HepG2 (cell line): ENCODE data around the gene M1AP. TPM values are rescaled to one million over a fixed set of nuclear protein-coding genes. Genes with fewer than 3 reads are reported as not detected.
A peak's percentile ranks its signal among the peaks of the same experiment; 100 is the strongest.

Experiments used
- ATAC-seq: fragments of 200-7000 bp; cut with Tn5 transposase; 3 replicates; pipeline ENCODE4 v1.9.1; 2020; ENCODE audit warnings: mild to moderate bottlenecking, moderate library complexity
- BruUV-seq: library from RNA; stranded (reverse); fragments of 400-500 nt; replicated peaks from 2 replicates; lab custom pipeline; 2021; lab: Mats Ljungman, UMichigan
- CTCF ChIA-PET: fragments of 300-600 bp; formaldehyde crosslinking; extraction: SDS; loops from one replicate; lab custom pipeline; 2021; ENCODE audit warnings: low total read pairs, inconsistent platforms, low intra/inter-chr PET ratio; lab: Yijun Ruan, JAX
- POLR2A ChIA-PET: fragments of 350-600 bp; sonication (Branson Sonifier 250); formaldehyde crosslinking; loops from one replicate; lab custom pipeline; 2020; ENCODE audit warnings: antibody characterized with exemption, inconsistent platforms; lab: Yijun Ruan, JAX
- DNase-seq: peaks from one replicate; pipeline ENCODE4 v3.0.0-alpha.2; 2015; ENCODE audit warnings: low spot score
- FAIRE-seq: peaks from 3 replicates; lab custom pipeline; 2011; peaks lifted over from hg19 to GRCh38; lab: Jason Lieb, UNC
- H2AFZ ChIP-seq: one replicate; pipeline ENCODE4 v1.6.1; 2011; ENCODE audit warnings: low read length, inconsistent platforms
- H3K27ac ChIP-seq: fragments of 300-600 bp; 3 replicates; pipeline ENCODE4 v1.8.0; 2011; ENCODE audit warnings: mixed run types, mild to moderate bottlenecking, mixed read lengths, low read length, inconsistent platforms; ENCODE audit not compliant: insufficient read depth; ENCODE audit errors: extremely low read length
- H3K27me3 ChIP-seq, 2 experiments: fragments of 200-600 bp in 1 of 2; 2 replicates in 1 of 2; 3 replicates in 1 of 2; pipeline versions ENCODE4 v1.6.0 to v1.8.0; 2011; ENCODE audit warnings: low read length in 2 of 2, mild to moderate bottlenecking in 2 of 2, moderate library complexity in 2 of 2, inconsistent platforms in 1 of 2; ENCODE audit not compliant: insufficient read depth in 2 of 2, control insufficient read depth in 1 of 2
- H3K36me3 ChIP-seq, 2 experiments: fragments of 200-600 bp in 1 of 2; replicated peaks in 1 of 2; 2 replicates in 1 of 2; 3 replicates in 1 of 2; pipeline versions ENCODE4 v1.5.1 to v1.8.0; 2011; ENCODE audit warnings: low read length in 2 of 2, inconsistent platforms in 1 of 2; ENCODE audit not compliant: insufficient read depth in 2 of 2, control insufficient read depth in 1 of 2
- H3K4me1 ChIP-seq: 2 replicates; pipeline ENCODE4 v1.5.1; 2012; ENCODE audit warnings: low read length, inconsistent platforms; ENCODE audit not compliant: insufficient read depth
- H3K4me2 ChIP-seq: 2 replicates; pipeline ENCODE4 v1.6.0; 2011; ENCODE audit warnings: low read depth, low read length, inconsistent platforms
- H3K4me3 ChIP-seq, 3 experiments: fragments of 200-600 bp in 1 of 3; sonication (generic), shearing (Covaris generic) in 1 of 3; replicated peaks in 1 of 3; 2 replicates each; pipeline ENCODE4 v1.5.1; 2011 to 2016; ENCODE audit warnings: low read length in 3 of 3, inconsistent platforms in 2 of 3, low read depth in 2 of 3, mild to moderate bottlenecking in 2 of 3, control low read depth in 1 of 3, mixed read lengths in 1 of 3; ENCODE audit not compliant: insufficient read depth in 1 of 3
- H3K79me2 ChIP-seq: one replicate; pipeline ENCODE4 v1.6.1; 2011; ENCODE audit warnings: low read length, inconsistent platforms; ENCODE audit not compliant: insufficient read depth
- H3K9ac ChIP-seq: 2 replicates; pipeline ENCODE4 v1.6.0; 2011; ENCODE audit warnings: mild to moderate bottlenecking, low read depth, low read length, inconsistent platforms; ENCODE audit not compliant: insufficient read depth
- H3K9me3 ChIP-seq: 2 replicates; pipeline ENCODE4 v1.5.1; 2012; ENCODE audit warnings: mild to moderate bottlenecking, low read length
- H4K20me1 ChIP-seq: 2 replicates; pipeline ENCODE4 v1.6.0; 2011; ENCODE audit warnings: inconsistent platforms, mild to moderate bottlenecking, low read length, moderate library complexity; ENCODE audit not compliant: insufficient read depth
- FOSL2 ChIP-seq: sonication (generic); formaldehyde crosslinking; IDR thresholded peaks from 2 replicates; pipeline ENCODE4 v1.4.0; 2020; ENCODE audit warnings: missing genetic modification reagents
- FOXA3 ChIP-seq: IDR thresholded peaks from 2 replicates; pipeline ENCODE4 v1.6.1; 2016; ENCODE audit warnings: missing genetic modification reagents, missing compliant biosample characterization
- RAD21 ChIP-seq: fragments of 450-650 bp; formaldehyde crosslinking; IDR thresholded peaks from 2 replicates; pipeline ENCODE4 v1.5.0; 2020; ENCODE audit warnings: mild to moderate bottlenecking
- RARA ChIP-seq: IDR thresholded peaks from 2 replicates; pipeline ENCODE4 v1.6.1; 2016; ENCODE audit warnings: missing genetic modification reagents, missing compliant biosample characterization
- STAG1 ChIP-seq: sonication (generic); formaldehyde crosslinking; IDR thresholded peaks from 2 replicates; pipeline ENCODE4 v1.4.0; 2020; ENCODE audit warnings: missing genetic modification reagents
- ZNF160 ChIP-seq: sonication (generic); formaldehyde crosslinking; IDR thresholded peaks from 2 replicates; pipeline ENCODE4 v1.8.0; 2022; ENCODE audit warnings: mild to moderate bottlenecking, inconsistent platforms, missing genetic modification reagents
- ZNF605 ChIP-seq: sonication (generic); formaldehyde crosslinking; IDR thresholded peaks from 2 replicates; pipeline ENCODE4 v1.8.0; 2022; ENCODE audit warnings: mild to moderate bottlenecking, missing genetic modification reagents
- WGBS: methylation state at CpG from one replicate; pipeline ENCODE4 v1.1.6; 2017; ENCODE audit warnings: low lambda C conversion rate; 5-methylcytosine and 5-hydroxymethylcytosine counted together
- in situ Hi-C: cut with HindIII; loops from 2 replicates; pipeline ENCODE4 v1.10.0; 2017; ENCODE audit warnings: low pct_unique_long_range_greater_than_20kb; ENCODE audit not compliant: extremely low pct_ligation_motif_present
- intact Hi-C: fragments of 100-400 bp; cut with micrococcal nuclease; formaldehyde crosslinking; loops from one replicate; pipeline ENCODE4 v1.10.0; 2022; ENCODE audit not compliant: unreplicated experiment
- polyA plus RNA-seq, 8 experiments: library from polyadenylated mRNA; depleted of rRNA in 3 of 8; stranded (reverse) in 7 of 8; unstranded in 1 of 8; fragments of >200 nt; fragmentation: Illumina TruSeq in 4 of 8; extraction: Trizol in 4 of 8; gene quantifications; 2 replicates each; pipeline versions ENCODE4 v1.2.1 to v1.2.3, GENCODE V29; 2011 to 2016; ENCODE audit warnings: low read depth in 4 of 8, missing spikeins in 1 of 8, mixed read lengths in 1 of 8; ENCODE audit not compliant: insufficient read depth in 1 of 8
- total RNA-seq, 5 experiments: library from RNA; depleted of rRNA; stranded (reverse); fragments of >200 nt; fragmentation: Illumina TruSeq; extraction: Trizol; gene quantifications; 2 replicates each; pipeline ENCODE4 v1.2.3, GENCODE V29; 2016; ENCODE audit warnings: low read depth in 1 of 5
- TF ChIP-seq, protein P1 (sequence below): sonication (generic); formaldehyde crosslinking; IDR thresholded peaks from 2 replicates; pipeline ENCODE4 v1.4.0; 2020; ENCODE audit warnings: missing genetic modification reagents
- TF ChIP-seq, protein P2 (sequence below): sonication (generic); formaldehyde crosslinking; IDR thresholded peaks from 2 replicates; pipeline ENCODE4 v1.5.0; 2020; ENCODE audit warnings: mild to moderate bottlenecking, missing genetic modification reagents, moderate library complexity
- TF ChIP-seq, protein P3 (sequence below): sonication (generic); formaldehyde crosslinking; IDR thresholded peaks from 2 replicates; pipeline ENCODE4 v1.8.1; 2023; ENCODE audit warnings: missing genetic modification reagents, mild to moderate bottlenecking, borderline replicate concordance
- TF ChIP-seq, protein P4 (sequence below): sonication (generic); formaldehyde crosslinking; IDR thresholded peaks from 2 replicates; pipeline ENCODE4 v1.4.0; 2020; ENCODE audit warnings: missing genetic modification reagents
- TF ChIP-seq, protein P5 (sequence below): sonication (generic); formaldehyde crosslinking; conservative IDR thresholded peaks from 2 replicates; pipeline ENCODE4 v1.8.0; 2022; ENCODE audit warnings: mild to moderate bottlenecking, moderate library complexity, missing genetic modification reagents

The M1AP gene
- total and polyA plus RNA-seq, 2 of the 13 experiments (the other 11 are each of a cell fraction or from before 2014, with no cell fraction given), result not detected

DNA sequence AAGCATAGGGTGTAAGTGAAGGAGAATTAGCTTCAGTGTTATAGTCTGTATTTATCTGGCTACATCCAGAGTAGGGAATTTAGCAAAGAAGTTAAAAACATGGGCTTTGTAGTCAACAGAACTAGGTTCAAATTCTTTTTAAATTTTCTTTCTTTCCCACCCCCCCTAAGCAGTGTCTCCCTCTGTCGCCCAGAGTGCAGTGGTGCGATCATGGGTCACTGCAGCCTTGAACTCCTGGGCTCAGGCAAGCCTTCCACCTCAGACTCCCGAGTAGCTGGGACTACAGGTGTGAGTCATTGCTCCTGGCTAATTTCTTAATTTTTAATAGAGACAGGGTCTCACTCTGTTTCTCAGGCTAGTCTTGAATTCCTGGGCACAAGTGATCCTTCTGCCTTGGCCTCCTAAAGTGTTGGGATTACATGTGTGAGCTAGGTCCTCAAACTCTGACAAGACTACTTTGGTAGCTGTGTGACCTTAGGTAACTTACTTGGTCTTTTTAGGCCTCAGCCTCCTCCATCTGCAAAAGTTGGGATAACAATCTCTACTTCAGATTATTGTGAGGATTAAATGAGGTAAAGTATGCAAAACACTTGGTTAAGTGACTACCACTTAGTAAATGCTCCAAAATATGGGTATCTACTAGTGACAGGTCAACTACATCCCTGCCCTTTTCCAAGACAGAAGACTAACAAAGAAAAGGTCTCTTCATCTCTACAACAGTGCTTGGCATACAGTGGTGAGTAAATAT lies 75.8 kb downstream of the M1AP start:
- intact Hi-C loops (no loop called here), in situ Hi-C loops (no loop called here)
- TF ChIP-seq, protein P1, sequence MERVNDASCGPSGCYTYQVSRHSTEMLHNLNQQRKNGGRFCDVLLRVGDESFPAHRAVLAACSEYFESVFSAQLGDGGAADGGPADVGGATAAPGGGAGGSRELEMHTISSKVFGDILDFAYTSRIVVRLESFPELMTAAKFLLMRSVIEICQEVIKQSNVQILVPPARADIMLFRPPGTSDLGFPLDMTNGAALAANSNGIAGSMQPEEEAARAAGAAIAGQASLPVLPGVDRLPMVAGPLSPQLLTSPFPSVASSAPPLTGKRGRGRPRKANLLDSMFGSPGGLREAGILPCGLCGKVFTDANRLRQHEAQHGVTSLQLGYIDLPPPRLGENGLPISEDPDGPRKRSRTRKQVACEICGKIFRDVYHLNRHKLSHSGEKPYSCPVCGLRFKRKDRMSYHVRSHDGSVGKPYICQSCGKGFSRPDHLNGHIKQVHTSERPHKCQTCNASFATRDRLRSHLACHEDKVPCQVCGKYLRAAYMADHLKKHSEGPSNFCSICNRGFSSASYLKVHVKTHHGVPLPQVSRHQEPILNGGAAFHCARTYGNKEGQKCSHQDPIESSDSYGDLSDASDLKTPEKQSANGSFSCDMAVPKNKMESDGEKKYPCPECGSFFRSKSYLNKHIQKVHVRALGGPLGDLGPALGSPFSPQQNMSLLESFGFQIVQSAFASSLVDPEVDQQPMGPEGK (CRISPR knock-in tag), result peak; percentile 46
- TF ChIP-seq, protein P2, sequence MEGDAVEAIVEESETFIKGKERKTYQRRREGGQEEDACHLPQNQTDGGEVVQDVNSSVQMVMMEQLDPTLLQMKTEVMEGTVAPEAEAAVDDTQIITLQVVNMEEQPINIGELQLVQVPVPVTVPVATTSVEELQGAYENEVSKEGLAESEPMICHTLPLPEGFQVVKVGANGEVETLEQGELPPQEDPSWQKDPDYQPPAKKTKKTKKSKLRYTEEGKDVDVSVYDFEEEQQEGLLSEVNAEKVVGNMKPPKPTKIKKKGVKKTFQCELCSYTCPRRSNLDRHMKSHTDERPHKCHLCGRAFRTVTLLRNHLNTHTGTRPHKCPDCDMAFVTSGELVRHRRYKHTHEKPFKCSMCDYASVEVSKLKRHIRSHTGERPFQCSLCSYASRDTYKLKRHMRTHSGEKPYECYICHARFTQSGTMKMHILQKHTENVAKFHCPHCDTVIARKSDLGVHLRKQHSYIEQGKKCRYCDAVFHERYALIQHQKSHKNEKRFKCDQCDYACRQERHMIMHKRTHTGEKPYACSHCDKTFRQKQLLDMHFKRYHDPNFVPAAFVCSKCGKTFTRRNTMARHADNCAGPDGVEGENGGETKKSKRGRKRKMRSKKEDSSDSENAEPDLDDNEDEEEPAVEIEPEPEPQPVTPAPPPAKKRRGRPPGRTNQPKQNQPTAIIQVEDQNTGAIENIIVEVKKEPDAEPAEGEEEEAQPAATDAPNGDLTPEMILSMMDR (CRISPR knock-in tag), result peak; percentile 57
- no peak for TF ChIP-seq ZNF160 (CRISPR knock-in tag)
- TF ChIP-seq, protein P3, sequence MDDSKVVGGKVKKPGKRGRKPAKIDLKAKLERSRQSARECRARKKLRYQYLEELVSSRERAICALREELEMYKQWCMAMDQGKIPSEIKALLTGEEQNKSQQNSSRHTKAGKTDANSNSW, result no peak
- TF ChIP-seq, protein P4, sequence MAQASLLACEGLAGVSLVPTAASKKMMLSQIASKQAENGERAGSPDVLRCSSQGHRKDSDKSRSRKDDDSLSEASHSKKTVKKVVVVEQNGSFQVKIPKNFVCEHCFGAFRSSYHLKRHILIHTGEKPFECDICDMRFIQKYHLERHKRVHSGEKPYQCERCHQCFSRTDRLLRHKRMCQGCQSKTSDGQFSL (CRISPR knock-in tag), result peak; percentile 86
- TF ChIP-seq ZNF605 (CRISPR knock-in tag), result no peak
- peak; percentile 74 for TF ChIP-seq RARA
- peak; percentile 41 for TF ChIP-seq STAG1 (CRISPR knock-in tag)
- 0 out of 2 replicates have a peak, but pooled peaks have one; percentile 31 for TF ChIP-seq FOSL2 (CRISPR knock-in tag)
- TF ChIP-seq, protein P5, sequence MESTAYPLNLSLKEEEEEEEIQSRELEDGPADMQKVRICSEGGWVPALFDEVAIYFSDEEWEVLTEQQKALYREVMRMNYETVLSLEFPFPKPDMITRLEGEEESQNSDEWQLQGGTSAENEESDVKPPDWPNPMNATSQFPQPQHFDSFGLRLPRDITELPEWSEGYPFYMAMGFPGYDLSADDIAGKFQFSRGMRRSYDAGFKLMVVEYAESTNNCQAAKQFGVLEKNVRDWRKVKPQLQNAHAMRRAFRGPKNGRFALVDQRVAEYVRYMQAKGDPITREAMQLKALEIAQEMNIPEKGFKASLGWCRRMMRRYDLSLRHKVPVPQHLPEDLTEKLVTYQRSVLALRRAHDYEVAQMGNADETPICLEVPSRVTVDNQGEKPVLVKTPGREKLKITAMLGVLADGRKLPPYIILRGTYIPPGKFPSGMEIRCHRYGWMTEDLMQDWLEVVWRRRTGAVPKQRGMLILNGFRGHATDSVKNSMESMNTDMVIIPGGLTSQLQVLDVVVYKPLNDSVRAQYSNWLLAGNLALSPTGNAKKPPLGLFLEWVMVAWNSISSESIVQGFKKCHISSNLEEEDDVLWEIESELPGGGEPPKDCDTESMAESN (CRISPR knock-in tag), result no peak
- TF ChIP-seq FOXA3 (CRISPR knock-in tag), result 0 out of 2 replicates have a peak, but pooled peaks have one; percentile 10
- peak; percentile 18; the same call in 1 of the 2 replicates for TF ChIP-seq RAD21 (CRISPR knock-in tag)
- H3K36me3 ChIP-seq, result no peaks in the 10 kb centered on the region
- H2AFZ ChIP-seq, result no peak overlapping the region
- H4K20me1 ChIP-seq, result no peaks in the 10 kb centered on the region
- ChIA-PET POLR2A (no interaction called here), CTCF (no interaction called here)
- peak; percentile 18 for FAIRE-seq
- WGBS, result 10% methylated on average over 3 of the region's 3 CpGs
- peaks cover 12% of the 10 kb centered on the region for H3K4me1 ChIP-seq
- DNase-seq, result no peak
- no peak overlapping the region for H3K9ac ChIP-seq
- no peaks in the 10 kb centered on the region for H3K9me3 ChIP-seq
- no TSS peak for BruUV-seq
- no peak overlapping the region for H3K27ac ChIP-seq
- peaks cover 0 to 43% of the 10 kb centered on the region in 2 experiments; a peak in 4 of 5 replicates for H3K27me3 ChIP-seq
- H3K4me2 ChIP-seq, result no peak overlapping the region; the same call in 1 of the 2 replicates
- ATAC-seq, result peak; percentile 83
- H3K4me3 ChIP-seq, result no peak overlapping the region
- H3K79me2 ChIP-seq, result no peaks in the 10 kb centered on the region
